Loucy (cell line): ENCODE results near the gene GMEB2.

Source experiments
- EZH2phosphoT487 ChIP-seq: fragments of 200-600 bp; IDR thresholded peaks from 2 replicates; pipeline ENCODE4 v1.6.1; 2018; ENCODE audit warnings: antibody characterized with exemption, mild to moderate bottlenecking, moderate library complexity, borderline replicate concordance
- TF ChIP-seq, protein P1 (sequence below): fragments of 200-600 bp; sonication (generic); conservative IDR thresholded peaks from 2 replicates; pipeline ENCODE4 v1.5.1; 2014; ENCODE audit warnings: mild to moderate bottlenecking, antibody characterized with exemption, low read length

- TF ChIP-seq, protein P1, sequence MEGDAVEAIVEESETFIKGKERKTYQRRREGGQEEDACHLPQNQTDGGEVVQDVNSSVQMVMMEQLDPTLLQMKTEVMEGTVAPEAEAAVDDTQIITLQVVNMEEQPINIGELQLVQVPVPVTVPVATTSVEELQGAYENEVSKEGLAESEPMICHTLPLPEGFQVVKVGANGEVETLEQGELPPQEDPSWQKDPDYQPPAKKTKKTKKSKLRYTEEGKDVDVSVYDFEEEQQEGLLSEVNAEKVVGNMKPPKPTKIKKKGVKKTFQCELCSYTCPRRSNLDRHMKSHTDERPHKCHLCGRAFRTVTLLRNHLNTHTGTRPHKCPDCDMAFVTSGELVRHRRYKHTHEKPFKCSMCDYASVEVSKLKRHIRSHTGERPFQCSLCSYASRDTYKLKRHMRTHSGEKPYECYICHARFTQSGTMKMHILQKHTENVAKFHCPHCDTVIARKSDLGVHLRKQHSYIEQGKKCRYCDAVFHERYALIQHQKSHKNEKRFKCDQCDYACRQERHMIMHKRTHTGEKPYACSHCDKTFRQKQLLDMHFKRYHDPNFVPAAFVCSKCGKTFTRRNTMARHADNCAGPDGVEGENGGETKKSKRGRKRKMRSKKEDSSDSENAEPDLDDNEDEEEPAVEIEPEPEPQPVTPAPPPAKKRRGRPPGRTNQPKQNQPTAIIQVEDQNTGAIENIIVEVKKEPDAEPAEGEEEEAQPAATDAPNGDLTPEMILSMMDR = no peak
- TF ChIP-seq EZH2phosphoT487 = no peak
Measured at GRCh38 chr20:63553933-63554290, 73.0 kb downstream of the GMEB2 start, which contains the start of gene FNDC11.
